Measurements from ENCODE around the gene PAPOLA. TPM values are rescaled to one million over a fixed set of nuclear protein-coding genes. Genes with fewer than 3 reads are reported as not detected.
"Not testable (repeated sequence)": the region's sequence is repeated elsewhere in the genome, so short reads cannot be mapped to it uniquely, and the experiment has no call there.

PAPOLA gene
- total RNA-seq (2014; rRNA removed; shearing (Covaris generic)) = 60.3 and 75.5 TPM in 2 replicates

GRCh38 chr14:96501740-96502620 lies at the start of gene PAPOLA:
TSS of gene PAPOLA (plus strand) at chr14:96502382. CDS start at chr14:96502593, 211 bp downstream.
- peak; percentile 90 for DNase-seq (ENCODE audit: low read depth)

GRCh38 chr14:96452684-96453083 lies 49.5 kb upstream of the PAPOLA start:
- no peak for DNase-seq (ENCODE audit: low read depth)

DNA sequence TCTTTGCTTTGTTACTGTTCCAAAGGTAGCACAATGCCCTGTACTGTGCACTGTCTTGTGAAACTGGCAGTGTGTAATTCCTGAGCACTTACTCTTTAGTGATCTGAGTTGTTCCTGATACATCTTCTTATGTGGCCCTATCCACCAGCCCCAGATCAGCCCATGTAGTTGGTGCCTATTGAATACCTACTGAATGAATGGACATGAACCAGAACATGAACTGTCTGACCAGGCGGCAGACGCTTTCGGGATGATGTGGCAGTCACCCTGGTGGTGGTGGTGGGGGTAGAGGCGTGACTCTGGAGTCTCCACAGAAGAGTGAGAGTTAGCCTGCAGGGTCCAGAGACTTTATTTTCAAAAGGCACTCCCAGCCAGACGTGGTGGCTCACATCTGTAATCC lies 46.6 kb upstream of the PAPOLA start:
- DNase-seq (ENCODE audit: low read depth) = no peak

DNA sequence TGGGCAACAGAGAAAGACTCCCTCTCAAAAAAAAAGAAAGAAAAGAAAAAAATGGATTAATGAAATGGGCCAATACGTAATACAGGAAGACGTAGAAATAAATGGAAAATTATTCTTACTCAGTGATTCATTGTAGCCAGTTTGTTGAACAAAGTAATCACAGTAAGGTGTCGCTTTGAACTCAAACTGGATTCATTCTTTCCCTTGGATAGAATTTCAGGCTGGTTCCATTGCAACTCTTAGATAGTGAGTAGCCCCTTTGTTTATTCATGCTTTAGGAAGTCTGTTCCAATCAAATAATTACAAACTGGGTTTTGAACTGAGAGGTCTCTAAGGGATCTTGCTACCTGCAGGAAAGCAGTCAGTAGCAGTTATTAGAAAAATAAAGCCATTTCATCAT lies 42.3 kb upstream of the PAPOLA start:
- DNase-seq (ENCODE audit: low read depth) = no peak

DNA sequence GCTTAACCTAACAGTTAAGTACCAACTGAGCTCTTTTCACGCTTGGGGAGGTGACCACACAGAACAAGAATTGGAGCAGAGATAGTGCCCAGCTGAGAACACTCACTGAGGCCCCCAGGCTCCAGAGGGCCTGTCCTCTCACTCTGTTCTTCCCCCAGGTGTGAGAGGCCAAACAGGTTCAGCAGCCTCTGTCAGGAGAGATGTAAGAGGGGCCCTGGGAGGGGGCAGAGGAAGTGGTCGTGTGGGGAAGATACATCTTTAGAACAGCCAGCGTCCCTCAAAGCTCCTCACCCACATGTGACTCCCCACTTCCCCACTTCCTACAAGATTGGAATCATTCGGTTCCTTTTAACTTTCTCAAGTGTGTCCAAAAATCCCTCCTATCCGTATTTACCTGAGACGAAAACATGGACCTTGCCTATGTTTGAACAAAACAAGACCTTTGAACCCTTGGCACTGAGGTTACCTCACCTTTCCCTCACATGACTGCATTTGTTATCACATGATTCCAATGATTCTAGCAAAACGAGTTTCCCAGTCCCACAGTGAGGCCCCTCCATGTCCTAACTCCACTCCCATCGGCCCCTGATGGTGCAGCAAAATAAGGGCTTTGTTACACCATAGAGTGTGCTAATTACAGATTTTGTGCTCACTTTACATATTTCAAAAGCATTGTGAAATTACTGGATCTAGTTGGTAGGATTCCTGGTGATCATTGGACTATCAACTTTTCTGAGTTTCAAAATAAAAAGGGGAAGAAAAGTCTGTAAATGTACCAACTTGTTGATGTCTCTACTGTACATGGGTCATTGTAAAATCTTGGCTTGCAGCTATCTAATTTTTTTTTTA lies 40.0 kb upstream of the PAPOLA start:
- no peak for DNase-seq (ENCODE audit: low read depth)

GRCh38 chr14:96464136-96464535 lies 38.0 kb upstream of the PAPOLA start:
- no peak for DNase-seq (ENCODE audit: low read depth)

DNA sequence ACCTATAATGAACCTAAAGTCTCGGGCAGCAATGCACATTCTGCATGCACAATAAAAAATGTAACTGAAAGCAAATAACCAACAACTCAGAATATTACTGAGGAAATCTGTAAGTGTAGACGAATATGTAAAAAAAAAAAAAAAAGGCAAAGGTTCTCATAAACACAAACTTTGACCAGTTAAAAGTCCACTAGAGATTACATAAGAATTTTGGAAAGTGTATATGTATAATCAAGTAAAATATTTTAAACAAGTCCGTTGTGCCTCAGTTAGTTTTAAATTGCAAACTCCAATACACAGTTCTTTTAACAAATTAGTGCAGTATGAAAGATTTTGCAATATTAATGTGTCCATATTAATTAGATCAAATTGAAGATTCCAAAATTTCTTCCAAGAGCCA lies 35.3 kb upstream of the PAPOLA start:
- no peak for DNase-seq (ENCODE audit: low read depth)

DNA sequence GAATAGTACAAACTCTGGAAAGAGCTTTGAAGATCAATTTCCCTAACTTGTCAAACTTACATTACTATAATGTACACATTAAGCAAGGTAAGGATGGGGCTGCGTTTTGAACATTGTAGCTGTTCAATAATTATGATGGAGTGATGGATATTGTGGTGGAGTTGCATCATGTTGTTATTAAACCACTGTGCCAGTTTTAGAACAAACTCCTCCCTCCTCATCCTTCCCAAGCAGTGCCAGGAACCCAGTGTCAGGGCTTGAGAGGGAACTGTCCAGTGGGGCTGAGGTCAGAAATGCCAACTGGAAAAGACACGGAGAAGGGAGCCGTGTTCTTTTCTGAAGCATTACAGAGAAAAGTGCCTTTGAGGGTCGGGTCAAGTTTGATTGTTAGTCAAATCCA lies 31.9 kb upstream of the PAPOLA start:
- DNase-seq (ENCODE audit: low read depth) = no peak

DNA sequence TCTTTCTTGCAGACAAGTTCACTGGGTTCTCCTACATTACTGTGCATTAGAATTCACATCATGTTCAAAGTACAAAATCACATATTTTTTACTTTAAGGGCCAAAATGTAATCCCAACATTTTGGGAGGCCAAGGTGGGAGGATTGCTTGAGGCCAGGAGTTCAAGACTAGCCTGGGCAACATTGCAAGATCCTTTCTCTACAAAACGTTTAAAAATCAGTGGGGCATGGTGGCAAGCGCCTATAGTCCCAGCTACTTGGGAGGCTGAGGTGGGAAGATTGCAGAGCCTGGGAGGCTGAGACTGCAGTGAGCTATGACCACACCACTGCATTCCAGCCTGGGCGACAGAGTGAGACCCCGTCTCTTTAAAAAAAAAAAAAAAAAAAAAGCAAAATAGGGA lies 31.2 kb upstream of the PAPOLA start:
- DNase-seq (ENCODE audit: low read depth) = not testable (repeated sequence)

- DNase-seq (ENCODE audit: low read depth) = no peak
Observed at GRCh38 chr14:96478119-96478518, 24.1 kb upstream of the PAPOLA start.

DNA sequence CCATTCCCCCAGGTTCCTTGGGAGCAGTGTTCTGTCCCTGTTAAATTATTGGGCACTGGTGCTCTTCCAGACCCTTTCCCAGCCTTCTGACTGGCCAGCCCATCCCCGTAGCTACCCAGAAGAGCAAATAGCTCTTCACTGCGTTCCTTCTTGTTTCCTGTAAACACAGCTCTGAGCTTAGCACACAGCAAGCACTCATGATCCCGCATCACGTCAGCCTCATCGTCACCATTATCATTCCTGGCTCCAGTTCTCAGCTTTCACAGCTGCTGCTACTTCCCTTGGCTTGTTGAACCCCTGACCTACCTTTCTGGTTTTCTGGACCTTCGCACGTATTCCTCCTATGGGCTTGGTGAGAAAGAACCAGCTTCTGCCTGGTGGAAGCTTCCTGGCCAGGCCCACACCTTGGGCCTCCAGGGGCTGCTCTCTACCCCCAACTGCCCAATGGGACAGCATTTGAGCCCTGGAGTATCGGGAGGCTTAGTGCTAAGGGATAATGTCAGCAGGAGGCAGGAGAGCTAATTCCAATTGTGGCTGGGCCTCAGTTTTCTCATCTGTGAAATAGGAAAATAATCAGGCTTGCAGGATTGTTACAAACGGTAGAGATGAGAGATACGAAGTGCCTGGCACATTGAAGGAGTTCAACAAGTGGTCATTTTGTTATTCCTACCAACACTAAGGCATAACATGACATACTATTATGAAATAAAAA lies 22.6 kb upstream of the PAPOLA start:
- DNase-seq (ENCODE audit: low read depth) = no peak

DNA sequence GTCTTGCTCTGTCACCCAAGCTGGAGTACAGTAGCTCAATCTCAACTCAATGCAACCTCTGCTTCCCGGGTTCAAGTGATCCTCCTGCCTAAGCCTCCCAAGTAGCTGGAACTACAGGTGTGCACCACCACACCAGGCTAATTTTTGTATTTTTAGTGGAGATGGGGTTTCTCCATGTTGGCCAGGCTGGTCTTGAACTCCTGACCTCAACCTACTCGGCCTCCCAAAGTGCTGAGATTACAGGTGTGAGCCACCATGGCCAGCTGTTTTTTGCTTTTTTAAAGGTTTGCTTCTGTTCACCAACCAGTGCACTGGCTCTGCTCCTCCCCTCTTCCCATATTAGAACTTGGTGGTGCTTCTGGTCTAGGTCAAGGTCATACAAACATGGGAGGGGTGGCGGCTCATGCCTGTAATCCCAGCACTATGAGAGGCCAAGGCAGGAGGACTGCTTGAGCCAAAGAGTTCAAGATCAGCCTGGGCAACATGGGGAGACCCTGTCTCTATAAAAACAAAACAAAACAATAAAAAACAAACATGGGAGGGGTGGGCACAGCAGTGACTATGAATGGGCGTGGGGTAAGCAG lies 20.4 kb upstream of the PAPOLA start:
- DNase-seq (ENCODE audit: low read depth) = no peak

DNA sequence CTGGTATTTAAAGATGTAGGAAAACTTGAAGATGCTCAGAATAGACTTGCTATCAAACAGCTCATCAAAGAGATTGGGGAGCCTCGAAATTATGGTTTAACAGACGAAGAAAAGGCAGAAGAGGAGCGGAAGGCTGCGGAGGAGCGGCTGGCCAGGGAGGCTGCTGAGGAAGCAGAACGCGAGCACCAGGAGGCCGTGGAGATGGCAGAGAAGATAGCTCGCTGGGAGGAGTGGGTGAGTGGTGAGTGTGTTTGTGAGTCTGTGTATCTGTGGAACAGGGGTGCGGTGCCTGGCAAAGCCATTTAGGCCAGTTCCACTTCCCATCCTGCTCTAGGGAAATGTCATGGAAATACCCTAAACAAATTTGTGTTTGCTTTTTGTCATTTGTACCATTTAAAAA lies 19.2 kb upstream of the PAPOLA start:
- DNase-seq (ENCODE audit: low read depth) = no peak

- DNase-seq (ENCODE audit: low read depth) = no peak
Observed at GRCh38 chr14:96484399-96484798, 17.8 kb upstream of the PAPOLA start.

DNA sequence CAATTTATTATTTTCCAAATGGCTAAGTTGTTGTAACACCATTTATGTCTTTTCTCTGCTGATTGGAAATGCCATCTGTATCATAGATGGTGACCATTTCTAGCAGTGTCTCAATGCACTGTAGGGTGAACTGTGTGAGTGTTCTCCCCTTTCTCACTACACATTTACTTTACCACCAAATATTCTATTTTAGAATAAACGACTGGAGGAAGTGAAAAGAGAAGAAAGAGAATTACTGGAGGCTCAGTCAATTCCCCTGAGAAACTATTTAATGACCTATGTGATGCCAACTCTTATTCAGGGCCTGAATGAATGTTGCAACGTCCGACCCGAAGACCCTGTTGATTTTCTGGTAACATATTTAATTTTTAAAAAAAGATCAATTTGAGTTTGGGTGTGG lies 15.5 kb upstream of the PAPOLA start:
- DNase-seq (ENCODE audit: low read depth) = no peak

- no peak for DNase-seq (ENCODE audit: low read depth)
Observed at GRCh38 chr14:96489327-96489726, 12.9 kb upstream of the PAPOLA start.

DNA sequence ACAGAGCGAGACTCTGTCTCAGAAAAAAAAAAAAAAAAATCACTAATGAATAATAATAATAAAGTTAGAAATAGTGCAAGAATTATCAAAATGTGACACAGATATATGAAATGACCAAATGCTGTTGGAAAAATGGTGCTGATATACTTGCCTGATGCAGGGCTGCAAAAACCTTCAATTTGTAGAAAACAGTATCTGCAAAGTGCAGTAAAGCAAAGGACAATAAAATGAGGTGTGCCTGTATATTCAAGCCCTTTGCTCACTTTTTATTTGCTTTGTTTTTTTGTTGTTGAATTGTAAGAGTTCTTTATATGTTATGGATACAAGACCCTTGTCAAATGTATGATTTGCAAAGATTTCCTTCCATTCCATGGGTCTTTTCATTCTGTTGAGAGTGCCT lies 9.0 kb upstream of the PAPOLA start:
- no peak for DNase-seq (ENCODE audit: low read depth)

DNA sequence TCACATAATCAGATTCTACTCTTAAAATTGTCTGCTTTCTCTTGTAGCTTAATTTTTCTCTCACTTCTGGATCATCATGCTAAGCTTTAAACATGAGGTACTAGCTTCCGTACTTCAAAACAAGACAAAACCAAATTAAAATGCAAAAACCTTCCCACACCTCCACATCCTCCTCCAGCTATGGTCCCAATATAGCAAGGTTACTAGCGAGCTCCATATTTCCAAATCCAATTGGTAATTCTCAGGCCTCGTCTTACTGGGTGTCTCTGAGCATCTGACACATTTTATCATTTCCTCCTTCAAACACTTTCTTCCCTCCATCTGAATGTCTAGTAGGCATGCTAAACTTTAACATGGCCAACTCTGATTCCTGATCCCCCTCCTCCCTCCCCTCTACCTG lies 7.9 kb upstream of the PAPOLA start:
- no peak for DNase-seq (ENCODE audit: low read depth)

DNA sequence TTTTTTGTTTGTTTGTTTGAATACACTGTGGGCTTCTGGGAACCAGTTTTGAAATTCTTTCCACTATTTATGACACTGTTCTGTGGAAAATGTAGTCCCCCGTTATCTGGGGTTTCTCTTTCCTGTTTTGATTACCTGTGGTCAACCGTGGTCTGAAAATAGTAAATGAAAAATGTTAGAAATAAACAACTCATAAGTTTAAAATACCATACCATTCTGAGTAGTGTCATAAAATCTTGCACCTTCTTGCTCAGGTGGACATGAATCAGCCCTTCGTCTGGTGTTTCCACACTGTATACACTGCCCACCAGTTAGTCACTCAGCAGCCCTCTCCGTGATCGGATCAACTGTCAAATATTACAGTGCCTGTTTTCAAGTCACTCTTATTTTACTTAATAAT lies 5.1 kb upstream of the PAPOLA start:
- DNase-seq (ENCODE audit: low read depth) = no peak

DNA sequence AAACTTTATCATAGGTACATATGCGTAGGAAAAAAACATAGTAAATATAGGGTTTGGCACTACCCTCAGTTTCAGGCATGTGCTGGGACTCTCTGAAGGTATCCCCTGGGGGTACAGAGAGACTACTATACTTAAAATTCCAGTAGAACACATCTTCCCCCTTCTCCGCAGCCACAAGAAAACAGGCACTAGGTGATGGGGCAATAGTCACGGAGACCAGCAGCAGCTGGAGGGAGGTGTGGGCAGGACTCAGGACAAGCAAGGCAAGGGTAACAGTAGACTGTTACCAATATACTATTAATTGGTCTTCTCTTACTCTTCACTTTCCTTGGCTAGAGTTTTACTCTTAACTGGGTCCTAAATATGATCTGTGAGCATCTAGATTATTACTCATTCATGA lies 4.6 kb upstream of the PAPOLA start:
- DNase-seq (ENCODE audit: low read depth) = no peak

GRCh38 chr14:96501217-96501739 lies 904 bp upstream of the PAPOLA start:
- DNase-seq (ENCODE audit: low read depth) = peak; percentile 3

Measured in RPMI7951 (cell line).